Measurements from ENCODE around the gene TFE3.

TFE3 gene

DNA sequence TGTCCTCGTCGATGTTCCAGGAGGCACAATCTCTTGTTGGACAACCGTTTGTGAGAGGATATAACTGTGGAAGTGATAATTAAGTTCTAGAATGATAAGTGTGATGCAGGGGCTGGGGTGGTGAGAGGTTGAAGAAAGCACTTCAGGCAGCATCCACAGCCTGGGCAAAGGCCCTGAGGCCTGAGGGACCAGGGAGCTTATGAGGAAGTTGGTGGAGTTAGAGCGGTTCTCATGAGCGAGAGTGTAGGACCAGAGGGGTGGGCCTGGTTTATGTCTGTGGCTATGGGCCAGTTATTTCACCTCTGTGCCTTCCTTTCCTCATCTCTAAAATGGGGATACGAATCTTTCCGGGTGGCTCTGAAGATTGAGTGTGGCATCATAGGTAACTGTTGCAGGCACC lies 18.3 kb upstream of the TFE3 start:
- DNase-seq (ENCODE audit: insufficient read length, low spot score) (no peak), FAIRE-seq (no peak)

DNA sequence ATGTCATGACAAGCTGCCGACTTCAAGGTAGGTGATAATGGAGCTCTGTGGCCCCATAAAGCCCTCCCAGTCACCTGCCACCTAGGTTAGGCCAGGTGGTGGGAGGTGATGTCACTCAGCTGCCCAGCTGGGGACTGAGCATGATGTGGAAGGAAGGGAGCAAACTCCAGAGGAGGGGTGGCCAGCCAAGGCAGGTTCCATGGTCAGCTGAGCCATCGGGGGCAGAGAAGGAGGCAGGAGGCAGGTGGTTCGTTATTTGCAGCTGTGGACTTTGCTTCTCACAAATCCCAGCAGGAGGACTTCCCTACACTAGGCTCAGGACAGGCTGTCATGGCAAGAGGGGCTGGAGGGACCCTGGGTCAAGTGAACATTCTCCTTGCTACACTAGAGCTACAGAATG lies 17.8 kb upstream of the TFE3 start:
- FAIRE-seq (no peak), DNase-seq (ENCODE audit: insufficient read length, low spot score) (no peak)

DNA sequence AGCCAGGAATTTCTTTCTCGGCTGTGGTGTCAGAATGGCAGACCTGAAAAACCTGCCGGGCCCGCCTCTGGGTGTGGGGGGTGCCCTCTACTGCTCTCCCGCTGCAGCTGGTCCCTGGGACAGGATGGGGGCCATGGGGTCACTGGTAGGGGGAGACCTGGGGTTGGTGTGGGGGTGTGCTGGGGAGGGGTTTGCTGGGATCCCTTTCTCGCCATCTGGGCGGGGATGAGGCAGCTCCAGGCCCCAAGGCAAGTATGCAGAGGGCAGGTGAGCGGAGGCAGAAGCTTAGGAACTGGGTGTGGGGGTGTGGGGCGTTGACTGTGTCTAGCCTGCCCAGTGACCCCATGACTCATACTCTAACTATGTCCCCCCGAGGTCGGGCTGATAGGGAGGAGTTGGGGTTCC lies 16.5 kb upstream of the TFE3 start:
- FAIRE-seq (no peak), DNase-seq (ENCODE audit: insufficient read length, low spot score) (no peak)

DNA sequence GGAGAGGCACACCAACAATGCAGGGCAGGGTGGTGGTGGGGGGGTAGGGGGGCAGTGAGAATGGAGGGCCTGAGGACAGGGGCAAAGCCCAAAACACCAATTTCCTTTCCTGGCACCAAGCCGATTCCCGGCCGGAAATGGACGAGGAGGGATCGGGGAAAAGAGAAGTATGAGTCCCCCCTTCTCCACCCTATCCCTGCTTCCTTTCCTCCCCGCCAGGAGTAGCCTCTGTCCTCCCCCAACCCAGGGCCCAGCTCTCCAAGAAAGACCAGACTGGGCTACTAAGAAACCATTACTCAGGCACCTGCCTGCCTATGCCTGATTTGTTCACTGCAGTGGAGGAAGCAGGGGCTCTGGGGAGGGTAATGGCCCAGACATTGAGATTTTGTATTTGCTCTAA lies 16.0 kb upstream of the TFE3 start:
- DNase-seq (ENCODE audit: insufficient read length, low spot score) (no peak), FAIRE-seq (no peak)

DNA sequence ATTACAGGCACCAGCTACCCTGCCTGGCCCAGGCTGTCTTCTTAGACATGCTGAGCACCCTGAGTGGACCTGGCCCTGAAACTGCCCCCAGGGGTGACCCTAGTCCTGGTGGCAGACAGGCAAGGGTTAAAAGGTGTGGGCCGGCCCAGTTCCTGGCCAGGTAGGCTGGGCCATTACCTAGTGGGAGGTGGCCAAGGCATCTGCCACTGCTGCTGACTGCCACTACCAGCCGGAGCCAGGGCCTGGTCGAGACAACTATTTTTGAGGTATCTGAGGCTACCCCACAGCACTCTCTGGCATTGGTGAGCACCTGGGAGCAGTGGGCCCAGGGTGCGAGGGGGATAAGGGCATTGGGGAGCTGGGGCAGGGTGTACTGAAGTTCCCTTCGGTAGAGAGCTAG lies 15.6 kb upstream of the TFE3 start, which contains the start of gene CCDC120:
TSS of gene CCDC120 (plus strand) at position 206 of the 400 bp plus-strand sequence. CDS start 3,043 bp downstream, outside the sequence.
- DNase-seq (ENCODE audit: insufficient read length, low spot score) (no peak), FAIRE-seq (no peak)

- peak; percentile 99 for FAIRE-seq
- DNase-seq (ENCODE audit: insufficient read length, low spot score): no peak
These were observed 11.1 kb upstream of the TFE3 start for GRCh38 chrX:49054073-49054762.

DNA sequence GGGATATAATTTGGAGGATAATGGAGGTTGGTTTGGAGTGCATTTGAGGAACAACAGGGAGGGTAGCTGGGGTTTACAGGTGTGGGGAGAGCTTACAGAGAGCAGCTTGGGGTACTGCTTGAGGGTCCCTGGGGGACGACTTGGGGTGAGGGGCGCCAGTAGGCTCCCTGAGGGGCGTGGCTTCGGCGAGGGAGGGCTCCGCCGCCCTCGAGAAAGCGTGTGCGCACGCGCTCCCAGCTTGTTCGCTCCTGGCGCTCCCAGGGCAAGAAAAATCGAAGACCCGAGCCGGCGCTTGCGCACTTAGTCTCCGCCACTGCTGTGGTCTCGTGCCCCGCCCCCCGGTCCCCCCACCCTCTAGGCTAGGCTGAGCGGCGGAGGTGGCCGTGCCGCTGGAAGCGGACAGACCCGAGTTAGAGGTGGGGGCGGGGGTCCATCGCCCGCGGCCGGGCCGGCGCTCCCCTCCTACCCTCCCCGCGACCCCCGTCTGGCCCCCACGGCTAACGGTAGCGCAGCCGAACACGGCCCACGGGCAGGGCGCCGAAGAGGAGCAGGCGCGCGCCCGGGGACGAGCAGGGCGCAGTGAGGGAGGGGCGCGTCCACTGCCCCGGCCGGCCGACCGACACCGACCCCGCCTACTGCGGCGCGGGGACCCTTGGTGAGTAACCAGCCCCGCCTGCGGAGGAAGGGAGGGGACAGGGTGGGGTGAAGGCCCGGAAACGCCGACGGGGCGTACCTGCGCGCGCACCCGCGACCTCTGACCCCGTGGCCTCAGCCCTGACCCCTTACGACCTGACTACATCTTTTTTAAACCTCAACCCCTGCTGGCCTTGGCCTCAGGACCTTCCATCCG lies 10.3 kb upstream of the TFE3 start:
- FAIRE-seq: peak; percentile 79

GRCh38 chrX:49043987-49044281 lies 777 bp upstream of the TFE3 start:
- DNase-seq (ENCODE audit: insufficient read length, low spot score) (no peak), FAIRE-seq (no peak)

More for the DNA sequence above, 10.3 kb upstream of the TFE3 start:
- peak; percentile 45 for DNase-seq (ENCODE audit: insufficient read length, low spot score)

GRCh38 chrX:49042581-49043219 lies 457 bp downstream of the TFE3 start:
- FAIRE-seq: no peak
- no peak for DNase-seq (ENCODE audit: insufficient read length, low spot score)

GRCh38 chrX:49041744-49042580 lies 1.2 kb downstream of the TFE3 start:
- DNase-seq (ENCODE audit: insufficient read length, low spot score) (no peak), FAIRE-seq (peak; percentile 75)

- no peak for DNase-seq (ENCODE audit: insufficient read length, low spot score)
- FAIRE-seq: peak; percentile 66
These were observed 2.7 kb downstream of the TFE3 start for GRCh38 chrX:49040376-49040955.

GRCh38 chrX:49039598-49040375 lies 3.4 kb downstream of the TFE3 start:
- FAIRE-seq (peak; percentile 21), DNase-seq (ENCODE audit: insufficient read length, low spot score) (no peak)

DNA sequence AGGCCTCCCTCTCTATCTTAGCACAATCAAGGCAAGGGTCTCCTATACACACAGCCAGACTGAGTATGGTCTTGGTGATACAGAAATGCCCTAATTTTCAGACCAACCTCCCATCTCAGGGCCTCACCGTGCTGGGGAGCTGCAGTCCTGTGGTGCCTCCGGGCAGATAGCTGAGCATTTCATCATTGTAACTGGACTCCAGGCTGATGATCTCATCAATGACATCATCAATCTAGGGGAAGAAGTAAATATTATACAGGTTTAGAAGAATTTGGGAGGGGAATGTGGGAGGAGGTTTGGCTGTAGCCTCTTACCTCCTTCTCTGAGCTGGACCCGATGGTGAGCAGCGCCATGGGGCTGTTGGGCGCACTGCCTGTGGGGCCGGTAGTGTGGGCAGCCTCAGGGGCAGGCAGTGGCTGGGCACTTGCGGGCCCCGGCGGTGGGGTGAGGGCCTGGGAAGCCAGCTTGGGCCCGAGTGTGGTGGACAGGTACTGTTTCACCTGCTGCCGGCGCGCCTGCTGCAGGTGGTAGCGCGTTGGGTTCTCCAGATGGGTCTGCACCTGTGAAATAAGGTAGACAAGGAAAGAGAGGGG lies 5.2 kb downstream of the TFE3 start:
- no peak for FAIRE-seq
- no peak for DNase-seq (ENCODE audit: insufficient read length, low spot score)

GRCh38 chrX:49030283-49030682 lies 12.9 kb downstream of the TFE3 start:
- FAIRE-seq: no peak
- DNase-seq (ENCODE audit: insufficient read length, low spot score): no peak

DNA sequence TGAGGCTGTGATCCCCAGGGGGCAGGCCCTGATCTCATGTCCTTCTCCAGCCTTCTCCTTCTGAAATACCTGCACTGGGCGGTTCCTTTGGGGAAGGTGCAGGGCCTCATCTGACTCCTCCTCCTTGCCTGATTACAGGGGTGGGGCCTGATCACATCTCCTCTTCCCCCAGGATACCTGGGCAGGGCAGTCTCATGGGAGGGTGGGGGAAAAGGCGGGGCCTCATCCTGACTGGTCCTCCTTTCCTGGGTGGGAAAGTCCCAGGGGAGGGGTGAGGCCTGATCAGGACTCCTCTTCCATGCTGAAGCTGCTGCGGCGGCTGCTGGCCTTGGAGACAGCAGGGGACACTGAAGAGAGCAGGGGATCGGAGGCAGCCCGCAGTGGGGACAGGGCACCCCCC lies 13.3 kb downstream of the TFE3 start:
- FAIRE-seq: no peak

GRCh38 chrX:49019599-49020249 lies 23.4 kb downstream of the TFE3 start:
- DNase-seq (ENCODE audit: insufficient read length, low spot score) (no peak), FAIRE-seq (no peak)

More for the DNA sequence above, 13.3 kb downstream of the TFE3 start:
- no peak for DNase-seq (ENCODE audit: insufficient read length, low spot score)

DNA sequence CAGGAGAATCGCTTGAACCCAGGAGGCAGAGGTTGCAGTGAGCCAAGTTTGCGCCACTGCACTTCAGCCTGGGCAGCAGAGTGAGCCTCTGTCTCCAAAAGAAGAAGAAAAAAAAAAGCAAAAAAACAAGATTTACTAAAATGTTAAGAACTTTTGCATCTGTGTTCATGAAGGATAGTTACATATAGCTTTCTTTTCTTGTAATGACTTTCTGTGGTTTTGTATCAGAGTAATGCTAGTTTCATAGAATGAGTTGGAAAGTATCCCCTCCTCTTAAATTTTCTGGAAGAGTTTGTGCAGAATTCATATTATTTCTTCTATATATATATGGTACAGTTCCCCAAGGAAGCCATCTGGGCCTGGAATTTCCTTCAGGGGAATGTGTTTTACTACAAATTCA lies 24.1 kb downstream of the TFE3 start:
- FAIRE-seq (no peak), DNase-seq (ENCODE audit: insufficient read length, low spot score) (no peak)

DNA sequence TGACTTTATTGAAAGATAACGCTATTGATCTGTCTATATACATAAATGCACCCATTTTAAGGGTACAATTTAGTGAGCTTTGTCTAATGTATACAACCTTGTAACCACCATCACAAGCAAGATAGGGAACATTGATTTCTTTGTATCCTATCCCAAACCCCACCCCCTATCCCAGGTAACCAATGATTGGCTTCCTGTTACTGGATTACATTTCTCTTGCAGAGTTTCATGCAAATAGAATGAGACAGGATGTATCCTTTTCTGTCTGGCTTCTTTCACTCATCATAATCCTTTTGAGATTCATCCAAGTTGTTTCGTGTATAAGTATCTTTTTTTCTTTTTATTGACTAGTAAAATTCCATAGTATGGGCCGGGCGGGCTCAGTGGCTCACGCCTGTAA lies 39.5 kb downstream of the TFE3 start:
- DNase-seq (ENCODE audit: insufficient read length, low spot score): no peak

More for the DNA sequence above, 39.5 kb downstream of the TFE3 start:
- FAIRE-seq: no peak

Data from GM19239 (cell line).